Transverse colon (tissue), 3 donors: Measurements from ENCODE around the gene TMEM164.

Experiments used
- CTCF ChIP-seq, 5 experiments: fragments of 200-600 bp in 3 of 5; fragments of 450-650 bp in 2 of 5; sonication (generic) in 3 of 5; IDR thresholded peaks; 1 replicate in 2 of 5; 2 replicates in 3 of 5; pipeline ENCODE4 v1.5.1; 2016 to 2017; ENCODE audit warnings: antibody characterized with exemption in 5 of 5, inconsistent platforms in 3 of 5, mild to moderate bottlenecking in 2 of 5, moderate library complexity in 1 of 5
- EP300 ChIP-seq: sonication (generic); formaldehyde crosslinking; IDR thresholded peaks from one replicate; pipeline ENCODE4 v1.6.1; 2017; ENCODE audit warnings: antibody characterized with exemption, low read depth
- POLR2A ChIP-seq: fragments of 450-650 bp; IDR thresholded peaks from one replicate; pipeline ENCODE4 v1.6.1; 2016; ENCODE audit warnings: antibody characterized with exemption, mild to moderate bottlenecking, moderate library complexity

- TF ChIP-seq EP300: no peak
- TF ChIP-seq POLR2A: no peak
- TF ChIP-seq CTCF (IDR thresholded peaks at IDR 0.05): no peak
These were observed 128.1 kb downstream of the TMEM164 start for GRCh38 chrX:110131031-110131430.
